ENCODE results near the gene PPP2R3A.
"Not testable (repeated sequence)": the region's sequence is repeated elsewhere in the genome, so short reads cannot be mapped to it uniquely, and the experiment has no call there.

The PPP2R3A gene

GRCh38 chr3:136120373-136121348 lies 155.1 kb downstream of the PPP2R3A start:
- Histone ChIP-seq H3K36me3 (ENCODE audit: control insufficient read depth, insufficient read depth, low read length) (no peaks in the 10 kb centered on the region), H3K4me1 (ENCODE audit: control insufficient read depth, insufficient read depth, low read length) (no peaks in the 10 kb centered on the region), H3K4me3 (ENCODE audit: low read depth, low read length) (no peak overlapping the region)

DNA sequence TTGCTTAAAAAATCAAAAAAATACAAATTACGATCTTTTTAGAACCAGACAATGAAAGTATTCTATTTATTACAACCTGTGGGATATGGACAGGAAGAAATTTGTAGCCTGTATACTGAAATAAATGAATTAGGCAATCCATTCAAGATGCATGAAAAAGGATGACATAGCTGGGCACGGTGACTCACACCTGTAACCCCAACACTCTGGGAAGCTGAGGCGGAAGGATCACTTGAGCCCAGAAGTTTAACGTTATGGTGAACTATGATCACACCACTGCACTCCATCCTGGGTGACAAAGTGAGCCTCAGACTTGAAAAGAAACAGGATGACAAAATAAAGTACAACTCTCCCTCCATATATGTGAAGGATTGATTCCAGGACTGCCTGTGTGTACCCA lies 156.5 kb downstream of the PPP2R3A start:
- no peak overlapping the region for H3K4me3 ChIP-seq (ENCODE audit: low read depth, low read length)

More at GRCh38 chr3:136120373-136121348, 155.1 kb downstream of the PPP2R3A start:
- Histone ChIP-seq H3K9ac (ENCODE audit: low read depth, low read length) (no peak overlapping the region), H3K9me3 (ENCODE audit: control insufficient read depth, insufficient read depth, low read length) (no peaks in the 10 kb centered on the region), H3K27me3 (ENCODE audit: control insufficient read depth, insufficient read depth, low read length) (no peaks in the 10 kb centered on the region)

DNA sequence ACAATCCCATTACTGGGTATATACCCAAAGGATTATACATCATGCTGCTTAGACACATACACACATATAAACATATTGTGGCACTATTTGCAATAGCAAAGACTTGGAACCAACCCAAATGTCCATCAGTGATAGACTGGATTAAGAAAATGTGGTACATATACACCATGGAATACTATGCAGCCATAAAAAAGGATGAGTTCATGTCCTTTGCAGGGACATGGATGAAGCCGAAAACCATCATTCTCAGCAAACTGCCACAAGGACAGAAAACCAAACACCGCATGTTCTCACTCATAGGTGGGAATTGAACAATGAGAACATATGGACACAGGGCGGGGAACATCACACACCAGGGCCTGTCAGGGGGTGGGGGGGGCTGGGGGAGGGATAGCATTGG lies 166.1 kb downstream of the PPP2R3A start:
- H3K36me3 ChIP-seq (ENCODE audit: control insufficient read depth, insufficient read depth, low read length); H3K9ac ChIP-seq (ENCODE audit: low read depth, low read length): not testable (repeated sequence)

More for the DNA sequence above, 156.5 kb downstream of the PPP2R3A start:
- no peak overlapping the region for H3K9ac ChIP-seq (ENCODE audit: low read depth, low read length)
- no peaks in the 10 kb centered on the region for H3K36me3 ChIP-seq (ENCODE audit: control insufficient read depth, insufficient read depth, low read length)
- H3K27me3 ChIP-seq (ENCODE audit: control insufficient read depth, insufficient read depth, low read length): no peaks in the 10 kb centered on the region
- no peaks in the 10 kb centered on the region for H3K4me1 ChIP-seq (ENCODE audit: control insufficient read depth, insufficient read depth, low read length)
- no peaks in the 10 kb centered on the region for H3K9me3 ChIP-seq (ENCODE audit: control insufficient read depth, insufficient read depth, low read length)

DNA sequence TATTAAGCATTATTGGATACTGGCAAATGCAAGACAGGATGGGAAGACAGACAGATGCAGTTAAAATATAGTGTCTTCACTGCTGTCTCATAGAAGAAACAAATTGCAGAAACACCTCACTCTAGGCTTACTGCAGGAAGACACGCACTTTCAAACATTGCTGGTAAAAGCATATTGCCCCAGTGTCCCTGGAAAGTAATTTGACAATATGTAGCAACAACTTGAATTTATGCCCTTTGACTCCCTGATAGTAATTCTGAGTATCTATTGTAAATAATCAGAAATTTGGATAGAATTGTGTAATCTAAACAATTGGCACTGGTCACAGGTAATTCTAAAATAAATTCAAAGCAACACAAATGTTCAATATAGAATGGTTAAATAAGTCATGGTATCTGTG lies 168.6 kb downstream of the PPP2R3A start:
- Histone ChIP-seq H3K9ac (ENCODE audit: low read depth, low read length) (no peak overlapping the region), H3K4me1 (ENCODE audit: control insufficient read depth, insufficient read depth, low read length) (no peaks in the 10 kb centered on the region), H3K27me3 (ENCODE audit: control insufficient read depth, insufficient read depth, low read length) (no peaks in the 10 kb centered on the region), H3K4me3 (ENCODE audit: low read depth, low read length) (no peak overlapping the region), H3K36me3 (ENCODE audit: control insufficient read depth, insufficient read depth, low read length) (no peaks in the 10 kb centered on the region), H3K9me3 (ENCODE audit: control insufficient read depth, insufficient read depth, low read length) (no peaks in the 10 kb centered on the region)

More for the DNA sequence above, 166.1 kb downstream of the PPP2R3A start:
- H3K4me3 ChIP-seq (ENCODE audit: low read depth, low read length); H3K9me3 ChIP-seq (ENCODE audit: control insufficient read depth, insufficient read depth, low read length); H3K4me1 ChIP-seq (ENCODE audit: control insufficient read depth, insufficient read depth, low read length); H3K27me3 ChIP-seq (ENCODE audit: control insufficient read depth, insufficient read depth, low read length): not testable (repeated sequence)

DNA sequence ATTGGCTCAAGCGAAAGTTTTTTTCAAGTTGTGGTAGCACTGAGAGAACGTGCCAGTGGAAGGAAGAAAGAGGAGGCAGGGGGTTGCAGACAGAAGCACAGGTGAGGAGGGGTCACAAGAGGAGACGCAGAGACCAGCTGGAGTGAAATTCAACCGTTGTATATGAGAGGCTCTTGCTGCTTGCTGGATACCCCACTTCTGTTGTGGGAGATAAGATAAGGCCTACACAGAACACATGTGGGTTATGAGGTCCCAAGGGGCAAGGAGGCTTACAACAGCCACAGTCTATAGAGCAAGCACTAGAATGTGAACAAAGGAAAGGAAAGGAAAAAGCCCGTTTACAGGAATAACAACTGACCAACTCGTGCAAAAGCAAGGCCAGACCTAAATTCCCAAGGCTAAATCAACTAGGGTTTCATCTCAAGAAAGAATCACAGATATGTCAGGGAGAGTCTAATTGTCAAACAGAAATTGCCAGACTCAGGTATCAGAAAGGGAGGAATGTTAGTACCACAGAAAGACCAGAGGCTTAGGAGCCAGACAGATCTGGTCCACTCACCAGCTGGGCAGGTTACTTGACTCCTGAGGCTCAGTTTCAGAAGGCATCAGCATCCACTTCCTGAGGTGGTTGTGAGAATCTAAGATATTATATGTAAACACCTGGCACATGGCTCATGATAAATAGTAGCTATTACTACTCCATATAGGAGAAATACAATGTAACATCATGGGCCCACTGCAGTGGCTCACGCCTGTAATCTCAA lies 169.7 kb downstream of the PPP2R3A start:
- Histone ChIP-seq H3K4me1 (ENCODE audit: control insufficient read depth, insufficient read depth, low read length) (no peaks in the 10 kb centered on the region), H3K36me3 (ENCODE audit: control insufficient read depth, insufficient read depth, low read length) (no peaks in the 10 kb centered on the region), H3K27me3 (ENCODE audit: control insufficient read depth, insufficient read depth, low read length) (no peaks in the 10 kb centered on the region), H3K9ac (ENCODE audit: low read depth, low read length) (no peak overlapping the region), H3K9me3 (ENCODE audit: control insufficient read depth, insufficient read depth, low read length) (no peaks in the 10 kb centered on the region), H3K4me3 (ENCODE audit: low read depth, low read length) (no peak overlapping the region)

DNA sequence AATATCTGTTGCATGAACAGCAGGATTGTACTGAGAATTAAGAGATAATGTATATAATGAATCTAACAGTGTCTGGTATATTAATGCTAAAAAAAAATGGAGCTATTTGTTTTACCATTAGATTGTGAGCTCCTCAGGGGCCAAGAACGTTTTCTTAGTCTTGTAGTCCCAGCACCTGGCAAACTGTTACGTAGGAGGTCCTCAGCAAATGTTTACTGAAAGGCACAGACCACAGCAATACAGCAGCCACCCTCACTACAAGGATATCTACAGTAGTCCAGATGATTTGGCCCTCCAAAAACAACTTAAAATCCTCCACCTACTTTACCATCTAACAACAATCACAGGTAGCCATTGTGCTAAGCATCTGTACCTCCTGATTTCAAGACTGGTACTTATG lies 170.9 kb downstream of the PPP2R3A start:
- peaks cover 6% of the 10 kb centered on the region for H3K27me3 ChIP-seq (ENCODE audit: control insufficient read depth, insufficient read depth, low read length)
- H3K9ac ChIP-seq (ENCODE audit: low read depth, low read length): no peak overlapping the region
- H3K9me3 ChIP-seq (ENCODE audit: control insufficient read depth, insufficient read depth, low read length): no peaks in the 10 kb centered on the region
- no peaks in the 10 kb centered on the region for H3K4me1 ChIP-seq (ENCODE audit: control insufficient read depth, insufficient read depth, low read length)
- H3K36me3 ChIP-seq (ENCODE audit: control insufficient read depth, insufficient read depth, low read length): no peaks in the 10 kb centered on the region
- H3K4me3 ChIP-seq (ENCODE audit: low read depth, low read length): no peak overlapping the region

DNA sequence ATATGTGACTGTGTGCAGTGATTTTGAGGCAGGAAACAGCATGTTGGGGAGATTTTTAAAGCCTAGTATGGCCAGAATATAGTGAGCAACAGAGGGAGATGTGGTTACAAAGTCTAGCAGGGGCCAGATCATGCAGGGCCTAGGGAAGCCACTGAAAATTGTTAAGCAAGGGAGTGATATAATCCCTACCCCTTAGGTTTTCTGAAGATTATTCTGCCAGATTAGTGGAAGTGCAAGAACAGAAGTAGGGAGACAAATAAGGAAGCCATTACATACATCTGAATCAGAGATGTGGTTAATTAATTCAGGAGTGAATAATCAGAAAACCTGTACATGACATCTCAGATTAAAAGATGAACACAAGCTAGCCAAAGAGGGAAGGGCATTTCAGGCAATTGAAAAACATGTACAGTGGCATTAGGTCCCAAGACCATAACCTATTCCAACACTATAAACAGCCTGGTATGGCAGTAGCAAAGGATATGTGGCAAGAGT lies 175.8 kb downstream of the PPP2R3A start:
- Histone ChIP-seq H3K4me1 (ENCODE audit: control insufficient read depth, insufficient read depth, low read length) (peaks cover 4% of the 10 kb centered on the region), H3K4me3 (ENCODE audit: low read depth, low read length) (no peak overlapping the region), H3K9ac (ENCODE audit: low read depth, low read length) (no peak overlapping the region)

DNA sequence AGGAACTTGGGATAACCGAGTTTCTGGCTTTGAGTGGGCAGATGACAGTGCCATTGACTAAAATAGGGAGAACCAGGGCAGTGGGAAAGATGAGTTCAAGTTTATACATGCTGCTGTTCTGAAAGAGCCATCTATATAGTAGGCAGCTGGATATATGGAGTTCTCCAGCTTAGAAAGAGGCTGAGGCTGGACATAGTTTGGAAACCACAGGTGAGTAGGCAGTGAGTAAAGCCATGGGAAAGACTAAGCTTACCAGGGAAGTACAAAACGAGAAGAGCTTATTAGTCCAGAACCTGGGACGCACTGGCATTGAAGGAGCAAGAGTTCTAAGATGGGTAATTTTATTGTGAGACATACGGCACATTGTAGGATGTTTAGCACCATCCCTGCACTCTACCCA lies 176.4 kb downstream of the PPP2R3A start:
- Histone ChIP-seq H3K9ac (ENCODE audit: low read depth, low read length) (no peak overlapping the region), H3K9me3 (ENCODE audit: control insufficient read depth, insufficient read depth, low read length) (no peaks in the 10 kb centered on the region), H3K4me3 (ENCODE audit: low read depth, low read length) (no peak overlapping the region), H3K27me3 (ENCODE audit: control insufficient read depth, insufficient read depth, low read length) (peaks cover 14% of the 10 kb centered on the region), H3K36me3 (ENCODE audit: control insufficient read depth, insufficient read depth, low read length) (no peaks in the 10 kb centered on the region), H3K4me1 (ENCODE audit: control insufficient read depth, insufficient read depth, low read length) (peaks cover 4% of the 10 kb centered on the region)

More for the DNA sequence above, 175.8 kb downstream of the PPP2R3A start:
- Histone ChIP-seq H3K27me3 (ENCODE audit: control insufficient read depth, insufficient read depth, low read length) (peaks cover 14% of the 10 kb centered on the region), H3K9me3 (ENCODE audit: control insufficient read depth, insufficient read depth, low read length) (no peaks in the 10 kb centered on the region), H3K36me3 (ENCODE audit: control insufficient read depth, insufficient read depth, low read length) (no peaks in the 10 kb centered on the region)

- Histone ChIP-seq H3K9me3 (ENCODE audit: control insufficient read depth, insufficient read depth, low read length) (no peaks in the 10 kb centered on the region), H3K27me3 (ENCODE audit: control insufficient read depth, insufficient read depth, low read length) (peaks cover 14% of the 10 kb centered on the region), H3K4me3 (ENCODE audit: low read depth, low read length) (no peak overlapping the region), H3K9ac (ENCODE audit: low read depth, low read length) (no peak overlapping the region), H3K36me3 (ENCODE audit: control insufficient read depth, insufficient read depth, low read length) (no peaks in the 10 kb centered on the region), H3K4me1 (ENCODE audit: control insufficient read depth, insufficient read depth, low read length) (peaks cover 4% of the 10 kb centered on the region)
Measured at GRCh38 chr3:136142592-136142991, 177.1 kb downstream of the PPP2R3A start.

DNA sequence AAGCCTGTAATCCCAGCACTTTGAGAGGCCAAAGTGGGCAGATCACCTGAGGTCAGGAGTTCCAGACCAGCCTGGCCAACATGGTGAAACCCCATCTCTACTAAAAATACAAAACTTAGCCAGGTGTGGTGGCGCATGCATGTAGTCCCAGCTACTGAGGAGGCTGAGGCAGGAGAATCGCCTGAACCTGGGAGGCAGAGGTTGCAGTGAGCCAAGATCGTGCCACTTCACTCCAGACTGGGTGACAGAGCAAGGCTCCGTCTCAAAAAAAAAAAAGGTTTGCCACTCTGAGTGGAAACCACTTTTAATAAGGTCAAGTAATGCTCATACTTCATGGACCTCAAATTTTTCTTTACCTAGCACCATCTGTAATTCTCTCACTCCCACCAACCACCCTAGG lies 178.9 kb downstream of the PPP2R3A start:
- H3K9ac ChIP-seq (ENCODE audit: low read depth, low read length); H3K36me3 ChIP-seq (ENCODE audit: control insufficient read depth, insufficient read depth, low read length); H3K4me3 ChIP-seq (ENCODE audit: low read depth, low read length); H3K4me1 ChIP-seq (ENCODE audit: control insufficient read depth, insufficient read depth, low read length); H3K9me3 ChIP-seq (ENCODE audit: control insufficient read depth, insufficient read depth, low read length): not testable (repeated sequence)
- peaks cover 14% of the 10 kb centered on the region for H3K27me3 ChIP-seq (ENCODE audit: control insufficient read depth, insufficient read depth, low read length)

DNA sequence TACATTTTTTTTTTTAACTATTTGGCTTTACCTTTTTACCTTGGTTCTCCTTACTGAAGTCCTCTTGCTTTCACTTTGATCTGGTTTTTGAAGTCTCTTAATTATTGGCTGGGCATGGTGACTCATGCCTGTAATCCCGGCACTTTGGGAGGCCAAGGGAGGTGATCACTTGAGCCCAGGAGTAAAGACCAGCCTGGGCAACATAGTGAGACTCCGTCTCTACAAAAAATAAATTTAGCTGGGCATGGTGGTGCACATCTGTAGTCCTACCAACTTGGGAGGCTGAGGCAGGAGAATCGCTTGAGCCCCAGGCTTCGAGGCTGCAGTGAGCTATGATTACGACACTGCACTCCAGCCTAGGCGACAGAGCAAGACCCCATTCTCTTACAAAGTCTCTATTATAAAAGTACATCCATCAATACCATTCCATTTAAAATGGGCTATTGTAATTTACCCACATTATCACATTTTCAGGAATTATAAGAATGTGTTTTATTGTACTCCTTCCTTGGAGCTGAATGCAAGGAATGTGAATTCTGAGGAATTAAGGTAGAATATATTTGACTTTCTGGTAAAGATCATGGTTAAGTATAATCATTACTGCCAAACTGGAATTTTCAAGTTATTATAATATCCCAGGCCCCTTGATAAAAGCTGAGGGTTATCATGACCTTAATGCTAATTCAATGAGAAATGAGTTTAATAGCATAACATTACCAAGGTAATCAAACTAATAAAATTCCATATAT lies 181.6 kb downstream of the PPP2R3A start:
- Histone ChIP-seq H3K27me3 (ENCODE audit: control insufficient read depth, insufficient read depth, low read length) (peaks cover under 1% of the 10 kb centered on the region), H3K4me1 (ENCODE audit: control insufficient read depth, insufficient read depth, low read length) (peaks cover 4% of the 10 kb centered on the region), H3K36me3 (ENCODE audit: control insufficient read depth, insufficient read depth, low read length) (no peaks in the 10 kb centered on the region), H3K4me3 (ENCODE audit: low read depth, low read length) (no peak overlapping the region), H3K9ac (ENCODE audit: low read depth, low read length) (no peak overlapping the region), H3K9me3 (ENCODE audit: control insufficient read depth, insufficient read depth, low read length) (no peaks in the 10 kb centered on the region)
